Measurements from ENCODE around the gene NKD2. TPM values are rescaled to one million over a fixed set of nuclear protein-coding genes. Genes with fewer than 3 reads are reported as not detected.

Gene NKD2
- total RNA-seq, 1 experiment from 2014 or later: 12.3 TPM

DNA sequence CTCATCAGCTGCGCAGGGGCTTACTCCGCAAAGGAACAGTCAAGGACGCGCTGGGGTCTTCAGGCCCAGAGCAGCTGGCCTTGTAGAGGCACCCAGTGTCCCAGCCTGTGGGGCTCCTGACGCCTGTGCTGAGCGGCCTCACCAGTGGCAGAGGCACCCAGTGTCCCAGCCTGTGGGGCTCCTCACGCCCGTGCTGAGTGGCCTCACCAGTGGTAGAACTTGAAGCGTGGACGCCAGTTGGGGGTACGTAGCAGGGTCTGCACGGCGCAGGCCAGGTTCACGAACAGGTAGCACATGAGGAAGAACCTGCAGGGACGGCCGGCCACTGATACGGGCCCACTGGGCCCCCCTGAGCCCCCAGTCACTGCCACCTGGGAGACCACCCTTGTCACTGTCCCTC, 67.3 kb downstream of the NKD2 start:
- Histone ChIP-seq H3K4me1 (ENCODE audit: control insufficient read depth, insufficient read depth, low read length) (peaks cover 4% of the 10 kb centered on the region), H3K27me3 (ENCODE audit: control insufficient read depth, insufficient read depth, low read length) (no peaks in the 10 kb centered on the region), H3K36me3 (ENCODE audit: control insufficient read depth, insufficient read depth, low read length) (peaks cover 4% of the 10 kb centered on the region; the same call in 1 of the 2 replicates), H3K4me3 (ENCODE audit: low read depth in 2 of 2, low read length in 2 of 2) (no peak overlapping the region), H3K27ac (ENCODE audit: low read length) (no peak overlapping the region), H3K9me3 (ENCODE audit: control insufficient read depth, insufficient read depth, low read depth, low read length) (no peaks in the 10 kb centered on the region)
- in situ Hi-C loops (cut with HindIII; ENCODE audit: low pct_unique_long_range_greater_than_20kb, low sequenced_read_pairs): no loop called here
- DNase-seq (ENCODE audit: low read depth, low spot score): no peak
- POLR2A ChIA-PET: no interaction called here
- TF ChIP-seq POLR2AphosphoS5 (IDR thresholded peaks at IDR 0.05; ENCODE audit: low read depth, low read length): no peak
- no peak for TF ChIP-seq SIN3A (IDR thresholded peaks at IDR 0.05; ENCODE audit: borderline replicate concordance, insufficient read depth, low read depth, low read length)
- TF ChIP-seq, protein P1, sequence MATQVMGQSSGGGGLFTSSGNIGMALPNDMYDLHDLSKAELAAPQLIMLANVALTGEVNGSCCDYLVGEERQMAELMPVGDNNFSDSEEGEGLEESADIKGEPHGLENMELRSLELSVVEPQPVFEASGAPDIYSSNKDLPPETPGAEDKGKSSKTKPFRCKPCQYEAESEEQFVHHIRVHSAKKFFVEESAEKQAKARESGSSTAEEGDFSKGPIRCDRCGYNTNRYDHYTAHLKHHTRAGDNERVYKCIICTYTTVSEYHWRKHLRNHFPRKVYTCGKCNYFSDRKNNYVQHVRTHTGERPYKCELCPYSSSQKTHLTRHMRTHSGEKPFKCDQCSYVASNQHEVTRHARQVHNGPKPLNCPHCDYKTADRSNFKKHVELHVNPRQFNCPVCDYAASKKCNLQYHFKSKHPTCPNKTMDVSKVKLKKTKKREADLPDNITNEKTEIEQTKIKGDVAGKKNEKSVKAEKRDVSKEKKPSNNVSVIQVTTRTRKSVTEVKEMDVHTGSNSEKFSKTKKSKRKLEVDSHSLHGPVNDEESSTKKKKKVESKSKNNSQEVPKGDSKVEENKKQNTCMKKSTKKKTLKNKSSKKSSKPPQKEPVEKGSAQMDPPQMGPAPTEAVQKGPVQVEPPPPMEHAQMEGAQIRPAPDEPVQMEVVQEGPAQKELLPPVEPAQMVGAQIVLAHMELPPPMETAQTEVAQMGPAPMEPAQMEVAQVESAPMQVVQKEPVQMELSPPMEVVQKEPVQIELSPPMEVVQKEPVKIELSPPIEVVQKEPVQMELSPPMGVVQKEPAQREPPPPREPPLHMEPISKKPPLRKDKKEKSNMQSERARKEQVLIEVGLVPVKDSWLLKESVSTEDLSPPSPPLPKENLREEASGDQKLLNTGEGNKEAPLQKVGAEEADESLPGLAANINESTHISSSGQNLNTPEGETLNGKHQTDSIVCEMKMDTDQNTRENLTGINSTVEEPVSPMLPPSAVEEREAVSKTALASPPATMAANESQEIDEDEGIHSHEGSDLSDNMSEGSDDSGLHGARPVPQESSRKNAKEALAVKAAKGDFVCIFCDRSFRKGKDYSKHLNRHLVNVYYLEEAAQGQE (IDR thresholded peaks at IDR 0.05; ENCODE audit: insufficient read depth in 1 of 2, low read depth in 2 of 2, low read length in 1 of 2): no peak
- CTCF ChIA-PET: no interaction called here
- intact Hi-C loops (cut with micrococcal nuclease; ENCODE audit: unreplicated experiment): no loop called here
- ATAC-seq: no peak
- BruUV-seq (replicated peaks): no TSS peak

DNA sequence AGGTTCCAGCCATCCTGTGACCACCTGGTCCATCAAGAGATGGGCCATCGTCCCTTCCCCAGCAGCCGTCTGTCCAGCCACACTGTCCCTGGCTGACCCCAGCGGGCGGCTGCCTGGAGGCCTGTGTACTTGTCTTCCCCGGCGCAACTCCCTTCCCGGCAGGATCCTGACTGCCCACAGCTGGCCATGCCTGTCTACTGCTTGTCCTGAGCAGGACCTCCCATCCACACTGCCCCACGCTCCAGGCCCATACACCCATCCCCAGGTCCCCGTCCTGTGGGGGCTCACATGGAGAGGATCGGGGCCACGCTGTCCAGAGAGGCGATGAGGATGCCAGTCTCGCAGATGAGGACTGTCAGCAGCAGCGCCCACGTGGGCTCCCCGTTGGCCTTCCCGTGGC, 67.8 kb downstream of the NKD2 start:
- ChIA-PET POLR2A (no interaction called here), CTCF (no interaction called here)
- H3K27ac ChIP-seq (ENCODE audit: low read length): no peak overlapping the region
- H3K4me1 ChIP-seq (ENCODE audit: control insufficient read depth, insufficient read depth, low read length): peaks cover 7% of the 10 kb centered on the region
- no TSS peak for BruUV-seq (replicated peaks)
- ATAC-seq (no peak), DNase-seq (ENCODE audit: low read depth, low spot score) (no peak)
- H3K36me3 ChIP-seq (ENCODE audit: control insufficient read depth, insufficient read depth, low read length): peaks cover 4% of the 10 kb centered on the region; the same call in 1 of the 2 replicates
- no peak for TF ChIP-seq TCF7L2 (IDR thresholded peaks at IDR 0.05; ENCODE audit: low read depth, low read length)
- TF ChIP-seq, protein P2, sequence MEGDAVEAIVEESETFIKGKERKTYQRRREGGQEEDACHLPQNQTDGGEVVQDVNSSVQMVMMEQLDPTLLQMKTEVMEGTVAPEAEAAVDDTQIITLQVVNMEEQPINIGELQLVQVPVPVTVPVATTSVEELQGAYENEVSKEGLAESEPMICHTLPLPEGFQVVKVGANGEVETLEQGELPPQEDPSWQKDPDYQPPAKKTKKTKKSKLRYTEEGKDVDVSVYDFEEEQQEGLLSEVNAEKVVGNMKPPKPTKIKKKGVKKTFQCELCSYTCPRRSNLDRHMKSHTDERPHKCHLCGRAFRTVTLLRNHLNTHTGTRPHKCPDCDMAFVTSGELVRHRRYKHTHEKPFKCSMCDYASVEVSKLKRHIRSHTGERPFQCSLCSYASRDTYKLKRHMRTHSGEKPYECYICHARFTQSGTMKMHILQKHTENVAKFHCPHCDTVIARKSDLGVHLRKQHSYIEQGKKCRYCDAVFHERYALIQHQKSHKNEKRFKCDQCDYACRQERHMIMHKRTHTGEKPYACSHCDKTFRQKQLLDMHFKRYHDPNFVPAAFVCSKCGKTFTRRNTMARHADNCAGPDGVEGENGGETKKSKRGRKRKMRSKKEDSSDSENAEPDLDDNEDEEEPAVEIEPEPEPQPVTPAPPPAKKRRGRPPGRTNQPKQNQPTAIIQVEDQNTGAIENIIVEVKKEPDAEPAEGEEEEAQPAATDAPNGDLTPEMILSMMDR (IDR thresholded peaks at IDR 0.05): no peak
- no peak for TF ChIP-seq POLR2AphosphoS5 (IDR thresholded peaks at IDR 0.05; ENCODE audit: low read depth, low read length)
- TF ChIP-seq, protein P1 (IDR thresholded peaks at IDR 0.05; ENCODE audit: insufficient read depth in 1 of 2, low read depth in 2 of 2, low read length in 1 of 2): no peak
- TF ChIP-seq SIN3A (IDR thresholded peaks at IDR 0.05; ENCODE audit: borderline replicate concordance, insufficient read depth, low read depth, low read length): no peak
- no peak overlapping the region for H3K4me3 ChIP-seq (ENCODE audit: low read depth in 2 of 2, low read length in 2 of 2)
- H3K9me3 ChIP-seq (ENCODE audit: control insufficient read depth, insufficient read depth, low read depth, low read length): no peaks in the 10 kb centered on the region
- in situ Hi-C loops (cut with HindIII; ENCODE audit: low pct_unique_long_range_greater_than_20kb, low sequenced_read_pairs): no loop called here
- intact Hi-C loops (cut with micrococcal nuclease; ENCODE audit: unreplicated experiment): no loop called here
- H3K27me3 ChIP-seq (ENCODE audit: control insufficient read depth, insufficient read depth, low read length): no peaks in the 10 kb centered on the region

Measured in Panc1 (cell line).